ENCODE measurements around the gene DDAH1. TPM values are rescaled to one million over a fixed set of nuclear protein-coding genes. Genes with fewer than 3 reads are reported as not detected.
A peak's percentile ranks its signal among the peaks of the same experiment; 100 is the strongest.

Gene DDAH1
- total RNA-seq, 6 experiments from 2014 or later, result 54.9 to 94.9 (median 66.2) TPM

DNA sequence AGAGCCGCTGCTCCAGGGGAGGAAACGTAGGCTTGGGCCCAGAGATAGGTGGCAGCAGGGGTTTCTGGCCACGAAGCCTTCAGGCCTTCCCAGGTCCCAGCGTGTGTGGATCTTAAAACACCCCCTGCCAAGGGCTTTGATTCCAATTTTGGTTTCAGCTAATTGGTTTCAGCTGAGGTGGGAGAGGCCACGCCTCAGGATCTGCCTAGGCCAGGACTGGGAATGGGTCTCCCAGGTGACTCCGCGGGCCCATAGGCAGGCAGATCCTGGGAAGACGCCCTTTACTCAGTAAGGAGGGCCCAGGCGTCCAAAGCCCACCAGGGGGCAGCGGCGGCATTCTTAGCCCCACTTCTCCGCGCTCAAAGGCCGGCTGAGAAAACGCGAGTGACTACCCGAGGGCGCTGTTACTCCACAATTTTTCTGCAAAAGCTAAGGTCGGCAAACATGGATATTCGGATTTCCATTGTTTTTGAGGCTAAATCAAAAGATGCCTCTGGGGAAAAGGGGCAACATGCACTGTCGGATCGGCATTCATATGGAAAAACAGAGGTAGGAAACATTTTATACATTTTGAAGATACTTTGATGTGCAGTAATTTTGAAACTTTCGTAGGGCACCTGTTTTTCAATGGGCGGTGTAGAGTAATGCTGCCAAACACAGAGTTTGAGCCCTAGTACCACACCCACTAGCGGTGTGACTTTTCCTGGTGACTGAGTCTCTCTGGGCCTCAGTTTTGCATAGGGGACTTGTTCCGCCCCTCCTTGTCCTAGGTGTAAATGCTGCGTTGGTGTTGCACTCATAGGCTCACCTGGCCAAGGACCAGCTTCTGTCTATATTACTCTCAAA is 156.7 kb downstream of the DDAH1 start:
- no peak for TF ChIP-seq POLR2A (IDR thresholded peaks at IDR 0.05)
- TF ChIP-seq, protein P1, sequence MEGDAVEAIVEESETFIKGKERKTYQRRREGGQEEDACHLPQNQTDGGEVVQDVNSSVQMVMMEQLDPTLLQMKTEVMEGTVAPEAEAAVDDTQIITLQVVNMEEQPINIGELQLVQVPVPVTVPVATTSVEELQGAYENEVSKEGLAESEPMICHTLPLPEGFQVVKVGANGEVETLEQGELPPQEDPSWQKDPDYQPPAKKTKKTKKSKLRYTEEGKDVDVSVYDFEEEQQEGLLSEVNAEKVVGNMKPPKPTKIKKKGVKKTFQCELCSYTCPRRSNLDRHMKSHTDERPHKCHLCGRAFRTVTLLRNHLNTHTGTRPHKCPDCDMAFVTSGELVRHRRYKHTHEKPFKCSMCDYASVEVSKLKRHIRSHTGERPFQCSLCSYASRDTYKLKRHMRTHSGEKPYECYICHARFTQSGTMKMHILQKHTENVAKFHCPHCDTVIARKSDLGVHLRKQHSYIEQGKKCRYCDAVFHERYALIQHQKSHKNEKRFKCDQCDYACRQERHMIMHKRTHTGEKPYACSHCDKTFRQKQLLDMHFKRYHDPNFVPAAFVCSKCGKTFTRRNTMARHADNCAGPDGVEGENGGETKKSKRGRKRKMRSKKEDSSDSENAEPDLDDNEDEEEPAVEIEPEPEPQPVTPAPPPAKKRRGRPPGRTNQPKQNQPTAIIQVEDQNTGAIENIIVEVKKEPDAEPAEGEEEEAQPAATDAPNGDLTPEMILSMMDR (IDR thresholded peaks at IDR 0.05), result peak; percentile 97 to 98 (median 98)
- peak; percentile 100 for ATAC-seq
- no peaks in the 10 kb centered on the region for H3K9me3 ChIP-seq
- H3K27me3 ChIP-seq, result no peaks in the 10 kb centered on the region
- intact Hi-C loops (cut with DNase I), result loop anchor here (10.0 kb wide), 2 partner anchors 197 to 397 kb away; partner anchors contain the start of gene ZNHIT6 (in 1 of the 2)
- no peaks in the 10 kb centered on the region for H3K4me1 ChIP-seq
- H3K4me3 ChIP-seq, result no peak overlapping the region
- no peak overlapping the region for H3K27ac ChIP-seq
- H3K36me3 ChIP-seq, result no peaks in the 10 kb centered on the region
- DNase-seq, result peak; percentile 85 to 87 (median 87)
- 17% methylated on average over 24 of the region's 27 CpGs for WGBS (ENCODE audit: insufficient coverage, low coverage, low lambda C conversion rate, missing lambda C conversion rate)

DNA sequence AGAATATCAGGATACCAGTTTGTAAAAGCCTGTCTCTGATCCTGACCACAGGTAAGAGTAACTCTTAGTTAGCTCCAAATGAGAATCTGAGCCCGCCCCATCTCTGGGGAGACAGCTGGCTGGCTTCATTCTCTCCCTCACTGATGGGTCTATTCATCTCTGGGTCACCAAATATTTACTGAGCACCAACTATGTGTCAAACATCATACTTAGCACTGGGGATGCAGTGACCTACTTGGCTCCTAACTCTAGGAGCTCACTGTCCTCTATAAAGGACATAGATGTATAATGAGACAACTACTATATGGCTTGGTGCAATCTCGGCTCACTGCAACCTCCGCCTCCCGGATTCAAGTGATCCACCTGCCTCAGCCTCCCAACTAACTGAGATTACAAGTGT is 158.7 kb downstream of the DDAH1 start:
- no peaks in the 10 kb centered on the region for H3K9me3 ChIP-seq
- ATAC-seq (no peak), DNase-seq (no peak)
- TF ChIP-seq POLR2A (IDR thresholded peaks at IDR 0.05), result no peak
- TF ChIP-seq, protein P1 (IDR thresholded peaks at IDR 0.05), result no peak
- H3K4me1 ChIP-seq, result no peaks in the 10 kb centered on the region
- WGBS (ENCODE audit: insufficient coverage, low coverage, low lambda C conversion rate, missing lambda C conversion rate), result 100% methylated on average over 3 of the region's 4 CpGs
- H3K27ac ChIP-seq, result no peak overlapping the region
- H3K36me3 ChIP-seq, result no peaks in the 10 kb centered on the region
- H3K27me3 ChIP-seq, result no peaks in the 10 kb centered on the region
- H3K4me3 ChIP-seq, result no peak overlapping the region
- intact Hi-C loops (cut with DNase I), result loop anchor here (10.0 kb wide), 2 partner anchors 199 to 399 kb away; partner anchors contain the start of gene ZNHIT6 (in 1 of the 2)

DNA sequence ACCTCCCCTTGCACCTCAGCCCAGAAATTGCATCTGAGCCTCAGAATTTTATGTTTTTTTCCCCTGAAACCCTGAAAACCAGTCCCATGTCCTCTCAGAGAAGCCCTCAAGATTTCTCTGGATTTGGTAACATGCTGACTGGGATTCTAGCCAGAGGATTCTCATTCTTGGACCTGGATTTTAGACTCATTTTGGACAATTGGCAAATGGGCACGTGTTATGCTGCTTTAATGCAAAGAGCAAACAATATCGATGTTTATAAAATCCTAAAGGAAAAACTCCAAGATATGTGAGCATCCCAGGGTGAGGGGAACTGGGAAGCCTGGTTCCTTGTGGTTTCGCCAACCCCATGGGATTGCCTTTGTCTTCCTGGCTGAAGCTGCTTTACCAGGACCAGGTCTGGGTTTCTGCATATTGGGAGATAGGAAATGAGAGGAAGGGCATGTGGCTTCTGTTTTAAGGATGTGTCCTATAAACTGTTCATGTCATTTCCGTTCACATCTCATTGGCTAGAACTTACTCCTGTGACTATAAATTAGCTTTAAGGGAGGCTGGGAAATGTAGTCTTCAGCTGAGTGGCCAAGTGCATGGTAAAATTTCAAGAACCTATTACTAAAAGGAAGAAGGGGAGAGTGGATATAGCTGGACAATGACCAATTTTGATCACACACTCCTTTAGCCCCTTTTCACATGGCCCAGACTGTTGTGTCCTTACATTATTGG is 161.4 kb downstream of the DDAH1 start:
- no peak for DNase-seq
- H3K27me3 ChIP-seq, result no peaks in the 10 kb centered on the region
- no peak for ATAC-seq
- intact Hi-C loops (cut with DNase I), result loop anchor here (10.0 kb wide), 2 partner anchors 201 to 401 kb away; partner anchors contain the start of gene ZNHIT6 (in 1 of the 2)
- H3K27ac ChIP-seq, result no peak overlapping the region
- no peaks in the 10 kb centered on the region for H3K4me1 ChIP-seq
- no peak for TF ChIP-seq POLR2A (IDR thresholded peaks at IDR 0.05)
- TF ChIP-seq, protein P1 (IDR thresholded peaks at IDR 0.05), result no peak
- H3K9me3 ChIP-seq, result no peaks in the 10 kb centered on the region
- H3K4me3 ChIP-seq, result no peak overlapping the region
- no peaks in the 10 kb centered on the region for H3K36me3 ChIP-seq
- 77% methylated on average over 4 of the region's 4 CpGs for WGBS (ENCODE audit: insufficient coverage, low coverage, low lambda C conversion rate, missing lambda C conversion rate)

DNA sequence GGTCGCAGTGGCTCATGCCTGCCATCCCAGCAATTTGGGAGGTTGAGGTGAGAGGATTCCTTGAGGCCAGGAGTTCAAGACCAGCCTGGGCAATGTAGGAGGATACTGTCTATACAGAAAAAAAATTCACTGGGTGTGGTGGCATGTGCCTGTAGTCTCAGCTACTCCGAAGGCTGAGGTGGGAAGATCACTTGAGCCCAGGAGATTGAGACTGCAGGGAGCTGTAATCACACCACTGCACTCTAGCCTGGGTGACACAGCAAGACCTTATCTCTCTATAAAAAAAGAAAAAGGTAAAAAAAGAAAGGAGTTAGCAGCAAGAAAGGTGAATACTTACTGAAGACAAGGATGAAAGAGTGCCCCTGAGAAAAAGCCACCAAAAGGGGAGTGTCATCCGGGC is 164.8 kb downstream of the DDAH1 start:
- intact Hi-C loops (cut with DNase I), result loop anchor here (10.0 kb wide), 2 partner anchors 205 to 405 kb away; partner anchors contain the start of gene ZNHIT6 (in 1 of the 2)
- no peaks in the 10 kb centered on the region for H3K36me3 ChIP-seq

More for the DNA sequence above, 164.8 kb downstream of the DDAH1 start:
- no peak for ATAC-seq
- Histone ChIP-seq H3K4me1 (no peaks in the 10 kb centered on the region), H3K9me3 (no peaks in the 10 kb centered on the region), H3K4me3 (no peak overlapping the region), H3K27me3 (no peaks in the 10 kb centered on the region), H3K27ac (no peak overlapping the region)
- DNase-seq, result no peak
- TF ChIP-seq POLR2A (IDR thresholded peaks at IDR 0.05), result no peak
- TF ChIP-seq, protein P1 (IDR thresholded peaks at IDR 0.05), result no peak
- 65% methylated on average over 3 of the region's 3 CpGs for WGBS (ENCODE audit: insufficient coverage, low coverage, low lambda C conversion rate, missing lambda C conversion rate)
